ENCODE data around the gene CDC42EP1. TPM values are rescaled to one million over a fixed set of nuclear protein-coding genes. Genes with fewer than 3 reads are reported as not detected.
"Not testable (repeated sequence)": the region's sequence is repeated elsewhere in the genome, so short reads cannot be mapped to it uniquely, and the experiment has no call there.

The CDC42EP1 gene
- total RNA-seq, 1 donor from 2014 or later = 51.2 TPM

DNA sequence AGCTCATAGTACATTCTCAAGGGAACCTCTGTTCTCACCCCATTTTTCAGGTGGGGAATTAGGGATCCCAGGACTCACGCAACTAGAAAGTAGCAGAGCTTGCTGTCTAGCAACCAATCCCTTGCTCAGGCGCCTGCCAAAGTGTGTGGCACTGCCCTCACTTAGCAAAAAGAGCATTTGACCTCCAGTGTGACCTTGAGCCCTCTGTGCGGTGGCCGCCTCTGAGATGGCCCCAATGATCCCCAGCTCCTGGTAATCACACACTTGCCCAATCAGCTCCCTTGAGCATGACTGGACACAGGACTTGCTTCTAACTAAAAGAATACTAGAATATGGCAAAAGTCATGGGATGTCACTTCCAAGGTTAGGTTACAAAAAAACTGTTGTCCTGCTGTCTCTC, 22.2 kb downstream of the CDC42EP1 start:
- Mint-ChIP-seq H3K36me3 (ENCODE audit: low read depth, unreplicated experiment) (no peaks in the 10 kb centered on the region), H3K4me1 (ENCODE audit: unreplicated experiment) (no peaks in the 10 kb centered on the region), H3K9me3 (ENCODE audit: unreplicated experiment) (no peaks in the 10 kb centered on the region), H3K4me3 (ENCODE audit: unreplicated experiment) (no peak overlapping the region), H3K27me3 (ENCODE audit: unreplicated experiment) (peaks cover 6% of the 10 kb centered on the region), H3K27ac (ENCODE audit: unreplicated experiment) (no peak overlapping the region)
- TF ChIP-seq, protein P1, sequence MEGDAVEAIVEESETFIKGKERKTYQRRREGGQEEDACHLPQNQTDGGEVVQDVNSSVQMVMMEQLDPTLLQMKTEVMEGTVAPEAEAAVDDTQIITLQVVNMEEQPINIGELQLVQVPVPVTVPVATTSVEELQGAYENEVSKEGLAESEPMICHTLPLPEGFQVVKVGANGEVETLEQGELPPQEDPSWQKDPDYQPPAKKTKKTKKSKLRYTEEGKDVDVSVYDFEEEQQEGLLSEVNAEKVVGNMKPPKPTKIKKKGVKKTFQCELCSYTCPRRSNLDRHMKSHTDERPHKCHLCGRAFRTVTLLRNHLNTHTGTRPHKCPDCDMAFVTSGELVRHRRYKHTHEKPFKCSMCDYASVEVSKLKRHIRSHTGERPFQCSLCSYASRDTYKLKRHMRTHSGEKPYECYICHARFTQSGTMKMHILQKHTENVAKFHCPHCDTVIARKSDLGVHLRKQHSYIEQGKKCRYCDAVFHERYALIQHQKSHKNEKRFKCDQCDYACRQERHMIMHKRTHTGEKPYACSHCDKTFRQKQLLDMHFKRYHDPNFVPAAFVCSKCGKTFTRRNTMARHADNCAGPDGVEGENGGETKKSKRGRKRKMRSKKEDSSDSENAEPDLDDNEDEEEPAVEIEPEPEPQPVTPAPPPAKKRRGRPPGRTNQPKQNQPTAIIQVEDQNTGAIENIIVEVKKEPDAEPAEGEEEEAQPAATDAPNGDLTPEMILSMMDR (IDR thresholded peaks at IDR 0.05; ENCODE audit: unreplicated experiment) = no peak
- no peak for DNase-seq (ENCODE audit: low spot score)

DNA sequence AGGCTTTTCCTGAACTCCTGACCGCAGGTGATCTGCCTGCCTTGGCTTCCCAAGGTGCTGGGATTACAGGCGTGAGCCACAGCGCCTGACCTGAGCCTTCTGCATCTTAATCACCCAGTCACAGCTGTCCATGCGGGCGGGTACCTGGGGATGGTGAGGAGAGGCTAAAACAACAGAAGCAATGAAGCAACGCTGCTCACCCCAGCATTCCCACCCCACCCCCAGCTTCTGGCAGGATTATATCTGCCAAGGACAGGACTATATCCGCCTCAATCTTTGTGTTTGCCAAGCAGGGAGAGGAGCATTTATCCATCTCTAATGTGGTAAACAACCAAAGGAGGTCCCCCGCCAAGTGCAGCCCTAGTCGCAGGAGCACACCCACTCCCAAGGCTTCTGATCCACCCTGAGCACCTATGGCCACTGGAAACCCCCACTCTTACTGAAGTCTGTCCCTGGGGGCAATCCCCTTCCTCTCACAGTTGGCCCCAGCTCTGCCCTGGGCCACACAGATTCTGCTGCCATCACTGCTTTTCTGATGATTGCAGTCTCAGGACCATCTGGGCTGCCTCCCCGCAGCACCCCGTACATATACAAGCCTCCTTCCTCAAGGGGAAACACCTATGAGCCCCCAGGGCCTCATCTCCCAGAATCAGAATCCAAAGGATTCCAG, 28.4 kb downstream of the CDC42EP1 start:
- H3K36me3 Mint-ChIP-seq (ENCODE audit: low read depth, unreplicated experiment) = no peaks in the 10 kb centered on the region
- no peak overlapping the region for H3K27ac Mint-ChIP-seq (ENCODE audit: unreplicated experiment)
- H3K9me3 Mint-ChIP-seq (ENCODE audit: unreplicated experiment) = no peaks in the 10 kb centered on the region
- H3K4me1 Mint-ChIP-seq (ENCODE audit: unreplicated experiment) = no peaks in the 10 kb centered on the region
- no peak overlapping the region for H3K4me3 Mint-ChIP-seq (ENCODE audit: unreplicated experiment)
- peaks cover 8% of the 10 kb centered on the region for H3K27me3 Mint-ChIP-seq (ENCODE audit: unreplicated experiment)
- DNase-seq (ENCODE audit: low spot score) = no peak
- TF ChIP-seq, protein P1 (IDR thresholded peaks at IDR 0.05; ENCODE audit: unreplicated experiment) = no peak

DNA sequence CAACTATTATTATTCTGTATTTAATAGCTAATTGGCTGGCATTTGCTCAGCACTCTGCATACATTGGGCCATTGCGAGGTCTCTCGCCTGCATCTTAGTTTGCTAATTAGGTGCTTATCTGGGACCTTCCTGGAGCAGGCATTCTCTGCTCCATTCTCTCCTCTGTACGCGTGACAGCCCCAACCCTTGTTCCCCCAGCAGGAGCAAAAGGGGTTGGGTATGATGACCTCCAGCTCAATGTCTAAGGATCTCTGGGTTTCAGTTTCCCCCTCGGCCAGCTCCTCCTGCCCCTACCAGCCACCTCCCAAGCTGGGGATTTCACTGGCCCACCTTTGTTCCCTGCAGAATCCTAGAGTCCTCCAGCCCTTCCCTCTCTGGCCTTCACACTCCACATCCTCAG, 29.4 kb downstream of the CDC42EP1 start:
- H3K27ac Mint-ChIP-seq (ENCODE audit: unreplicated experiment) = no peak overlapping the region
- DNase-seq (ENCODE audit: low spot score) = no peak

DNA sequence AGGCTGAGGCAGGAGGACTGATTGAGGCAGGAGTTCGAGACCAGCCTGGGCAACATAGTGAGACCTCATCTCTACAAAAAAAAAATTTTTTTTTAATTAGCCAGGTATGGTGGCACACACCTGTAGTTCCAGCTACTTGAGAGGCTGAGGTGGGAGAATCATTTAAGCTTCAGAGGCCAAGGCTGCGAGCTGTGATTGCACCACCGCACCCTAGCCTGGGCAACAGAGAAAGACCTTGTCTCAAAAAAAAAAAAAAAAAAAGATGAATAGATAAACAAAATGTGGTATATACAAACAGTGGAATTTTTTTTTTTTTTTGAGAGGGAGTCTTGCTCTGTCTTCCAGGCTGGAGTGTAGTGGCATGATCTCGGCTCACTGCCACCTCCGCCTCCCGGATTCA, 30.8 kb downstream of the CDC42EP1 start:
- not testable (repeated sequence) for H3K4me1 Mint-ChIP-seq (ENCODE audit: unreplicated experiment); H3K4me3 Mint-ChIP-seq (ENCODE audit: unreplicated experiment); H3K36me3 Mint-ChIP-seq (ENCODE audit: low read depth, unreplicated experiment); DNase-seq (ENCODE audit: low spot score); H3K9me3 Mint-ChIP-seq (ENCODE audit: unreplicated experiment); H3K27ac Mint-ChIP-seq (ENCODE audit: unreplicated experiment); H3K27me3 Mint-ChIP-seq (ENCODE audit: unreplicated experiment)

More for the DNA sequence above, 29.4 kb downstream of the CDC42EP1 start:
- H3K27me3 Mint-ChIP-seq (ENCODE audit: unreplicated experiment) = peaks cover 8% of the 10 kb centered on the region
- H3K4me3 Mint-ChIP-seq (ENCODE audit: unreplicated experiment) = no peak overlapping the region
- H3K4me1 Mint-ChIP-seq (ENCODE audit: unreplicated experiment) = no peaks in the 10 kb centered on the region
- no peaks in the 10 kb centered on the region for H3K9me3 Mint-ChIP-seq (ENCODE audit: unreplicated experiment)
- TF ChIP-seq, protein P1 (IDR thresholded peaks at IDR 0.05; ENCODE audit: unreplicated experiment) = no peak
- H3K36me3 Mint-ChIP-seq (ENCODE audit: low read depth, unreplicated experiment) = no peaks in the 10 kb centered on the region

DNA sequence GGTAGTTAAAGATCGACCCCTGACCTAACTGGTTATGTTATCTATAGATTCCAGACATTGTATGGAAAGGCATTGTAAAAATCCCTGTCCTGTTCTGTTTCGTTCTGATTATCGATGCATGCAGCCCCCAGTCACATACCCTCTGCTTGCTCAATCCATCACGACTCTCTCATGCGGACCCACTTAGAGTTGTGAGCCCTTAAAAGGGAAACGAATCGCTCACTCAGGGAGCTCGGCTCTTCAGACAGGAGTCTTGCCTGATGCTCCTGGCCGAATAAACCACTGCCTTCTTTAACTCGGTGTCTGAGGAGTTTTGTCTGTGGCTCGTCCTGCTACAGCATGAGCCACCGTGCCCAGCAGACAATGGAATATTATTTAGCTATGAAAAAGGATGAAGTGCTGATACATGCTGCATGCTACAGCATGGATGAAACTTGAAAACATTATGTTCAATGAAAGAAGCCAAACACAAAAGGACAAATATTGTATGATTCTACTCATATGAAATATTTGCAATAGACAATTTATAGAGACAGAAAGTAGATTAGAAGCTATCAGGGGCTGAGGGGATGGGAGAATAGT, 31.6 kb downstream of the CDC42EP1 start:
- DNase-seq (ENCODE audit: low spot score) = no peak
- Mint-ChIP-seq H3K9me3 (ENCODE audit: unreplicated experiment) (no peaks in the 10 kb centered on the region), H3K36me3 (ENCODE audit: low read depth, unreplicated experiment) (no peaks in the 10 kb centered on the region), H3K27me3 (ENCODE audit: unreplicated experiment) (peaks cover 4% of the 10 kb centered on the region), H3K4me1 (ENCODE audit: unreplicated experiment) (no peaks in the 10 kb centered on the region), H3K27ac (ENCODE audit: unreplicated experiment) (no peak overlapping the region), H3K4me3 (ENCODE audit: unreplicated experiment) (no peak overlapping the region)
- TF ChIP-seq, protein P1 (IDR thresholded peaks at IDR 0.05; ENCODE audit: unreplicated experiment) = no peak
